ENCODE data around the gene FBXW5.

DNA sequence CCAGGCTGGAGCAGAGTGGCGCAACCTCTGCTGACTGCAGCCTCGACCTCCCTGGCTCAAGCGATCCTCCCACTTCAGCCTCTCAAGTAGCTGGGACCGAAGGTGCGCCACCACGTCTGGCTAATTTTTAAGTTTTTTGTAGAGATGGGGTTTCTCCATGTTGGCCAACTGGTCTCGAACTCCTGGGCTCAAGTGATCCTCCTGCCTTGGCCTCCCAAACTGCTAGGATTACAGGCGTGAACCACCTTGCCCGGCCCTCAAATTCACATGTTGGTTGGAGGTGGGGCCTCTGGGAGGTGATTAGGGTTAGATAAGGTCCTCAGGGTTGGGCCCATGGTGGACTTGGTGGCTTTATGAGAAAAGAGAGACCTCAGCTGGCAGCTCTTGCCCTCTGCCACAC lies 17.6 kb upstream of the FBXW5 start:
- no peak for TF ChIP-seq PBX2 (CRISPR knock-in tag; IDR thresholded peaks at IDR 0.05; ENCODE audit: low read depth)
- TF ChIP-seq PBX2 (tag; conservative IDR thresholded peaks at IDR 0.05; ENCODE audit: low read depth) = no peak
- TF ChIP-seq EP300 (IDR thresholded peaks at IDR 0.05; ENCODE audit: low read length) = no peak

Measured in K562 (cell line).